Activated naive CD8-positive, alpha-beta T cell treated with anti-CD3 and anti-CD28 coated beads, Interleukin-2, amount 50 U/mL, for 24 hours (primary cell): Measurements from ENCODE around the gene TCAP.
A peak's percentile ranks its signal among the peaks of the same experiment; 100 is the strongest.

Experiments used
- ATAC-seq: fragments of 150-1000 bp; cut with Tn5 transposase; one replicate; pipeline ENCODE4 v1.10.0; 2021
- DNase-seq: peaks from one replicate; pipeline ENCODE4 v3.0.0; 2021
- H3K27ac Mint-ChIP-seq: one replicate; pipeline ENCODE4 v1.8.0; 2021; ENCODE audit warnings: mild to moderate bottlenecking, mixed read lengths
- H3K27me3 Mint-ChIP-seq: one replicate; pipeline ENCODE4 v1.8.0; 2021; ENCODE audit warnings: mixed read lengths
- H3K36me3 Mint-ChIP-seq: one replicate; pipeline ENCODE4 v1.8.0; 2021; ENCODE audit warnings: low read depth, mixed read lengths
- H3K4me1 Mint-ChIP-seq: one replicate; pipeline ENCODE4 v1.8.0; 2021; ENCODE audit warnings: mixed read lengths
- H3K4me3 Mint-ChIP-seq: one replicate; pipeline ENCODE4 v1.8.0; 2021; ENCODE audit warnings: mild to moderate bottlenecking, moderate library complexity, mixed read lengths
- H3K9me3 Mint-ChIP-seq: one replicate; pipeline ENCODE4 v1.8.0; 2021; ENCODE audit warnings: mixed read lengths

TCAP gene

GRCh38 chr17:39626171-39627046 lies 38.7 kb upstream of the TCAP start, which contains the start of gene PPP1R1B:
Gene PPP1R1B (plus strand): TSS chr17:39626952. CDS start chr17:39627393, 441 bp downstream.
- DNase-seq = peak; percentile 32
- no peak for ATAC-seq
- peak within 1 kb of the TSS; percentile 45 for H3K4me3 Mint-ChIP-seq
- peaks cover 37% of the 10 kb centered on the region for H3K27me3 Mint-ChIP-seq
- no peaks in the 10 kb centered on the region for H3K36me3 Mint-ChIP-seq
- no peaks in the 10 kb centered on the region for H3K9me3 Mint-ChIP-seq
- peaks cover 23% of the 10 kb centered on the region for H3K4me1 Mint-ChIP-seq
- no peak within 1 kb of the TSS for H3K27ac Mint-ChIP-seq

DNA sequence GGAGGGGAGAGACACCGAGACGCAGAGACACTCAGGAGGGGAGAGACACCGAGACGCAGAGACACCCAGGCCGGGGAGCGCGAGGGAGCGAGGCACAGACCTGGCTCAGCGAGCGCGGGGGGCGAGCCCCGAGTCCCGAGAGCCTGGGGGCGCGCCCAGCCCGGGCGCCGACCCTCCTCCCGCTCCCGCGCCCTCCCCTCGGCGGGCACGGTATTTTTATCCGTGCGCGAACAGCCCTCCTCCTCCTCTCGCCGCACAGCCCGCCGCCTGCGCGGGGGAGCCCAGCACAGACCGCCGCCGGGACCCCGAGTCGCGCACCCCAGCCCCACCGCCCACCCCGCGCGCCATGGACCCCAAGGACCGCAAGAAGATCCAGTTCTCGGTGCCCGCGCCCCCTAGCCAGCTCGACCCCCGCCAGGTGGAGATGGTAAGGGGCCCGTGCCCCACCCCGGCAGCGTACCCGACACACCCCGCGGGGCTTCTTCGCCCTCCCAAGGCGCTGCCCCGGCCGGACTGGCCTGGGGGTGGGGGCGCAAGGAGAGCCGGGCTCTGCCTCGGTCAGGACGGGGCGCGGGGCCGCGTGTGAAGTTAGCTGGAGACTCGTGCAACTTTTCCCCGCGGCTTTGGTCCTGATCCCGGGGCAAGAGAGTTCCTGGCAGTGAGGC lies 38.0 kb upstream of the TCAP start:
- H3K27me3 Mint-ChIP-seq = peaks cover 42% of the 10 kb centered on the region
- no peaks in the 10 kb centered on the region for H3K36me3 Mint-ChIP-seq
- no peaks in the 10 kb centered on the region for H3K9me3 Mint-ChIP-seq
- peaks cover 21% of the 10 kb centered on the region for H3K4me1 Mint-ChIP-seq
- H3K27ac Mint-ChIP-seq = no peak overlapping the region
- H3K4me3 Mint-ChIP-seq = peak overlapping the region; percentile 45
- ATAC-seq (no peak), DNase-seq (no peak)

DNA sequence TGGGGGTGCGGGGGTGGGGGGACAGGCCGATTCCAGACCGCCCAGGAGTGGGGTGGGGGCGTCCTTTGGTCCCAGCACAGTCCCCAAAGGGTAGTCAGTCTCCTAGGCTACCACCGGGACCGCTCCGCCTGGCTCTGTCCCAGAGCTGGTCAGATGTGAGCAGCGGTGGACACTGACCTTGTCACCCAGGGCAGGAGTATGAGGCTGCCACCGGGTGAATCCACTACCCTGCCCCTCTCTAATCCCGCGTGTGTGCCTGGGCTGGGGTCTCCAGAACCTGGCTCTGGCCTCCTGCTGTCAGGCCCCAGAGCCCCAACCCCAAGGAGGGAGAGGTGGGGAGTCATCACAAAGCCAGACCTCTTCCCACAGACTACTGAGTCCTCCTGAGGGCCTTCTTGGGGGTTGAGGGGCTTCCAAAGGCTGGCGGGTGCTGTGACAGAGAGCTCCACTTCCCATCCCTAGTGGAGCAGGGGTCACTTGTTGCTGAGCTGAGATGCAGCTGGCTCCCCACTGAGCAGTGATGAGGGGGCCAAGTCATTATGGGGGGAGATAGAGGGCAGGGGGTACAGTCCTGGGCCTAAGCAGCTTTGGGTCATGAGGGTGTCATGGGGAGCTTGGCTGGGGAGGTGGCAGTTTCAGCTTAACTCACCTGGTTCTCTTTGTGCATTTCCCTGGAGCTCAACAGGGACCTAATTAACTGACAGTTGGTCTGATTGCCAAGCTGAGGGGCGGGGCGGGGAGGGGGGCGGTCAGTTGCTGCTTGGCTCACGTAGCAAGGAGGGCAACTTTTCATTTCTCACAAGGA lies 37.2 kb upstream of the TCAP start:
- Mint-ChIP-seq H3K4me3 (no peak overlapping the region), H3K27me3 (peaks cover 42% of the 10 kb centered on the region)
- DNase-seq = no peak

DNA sequence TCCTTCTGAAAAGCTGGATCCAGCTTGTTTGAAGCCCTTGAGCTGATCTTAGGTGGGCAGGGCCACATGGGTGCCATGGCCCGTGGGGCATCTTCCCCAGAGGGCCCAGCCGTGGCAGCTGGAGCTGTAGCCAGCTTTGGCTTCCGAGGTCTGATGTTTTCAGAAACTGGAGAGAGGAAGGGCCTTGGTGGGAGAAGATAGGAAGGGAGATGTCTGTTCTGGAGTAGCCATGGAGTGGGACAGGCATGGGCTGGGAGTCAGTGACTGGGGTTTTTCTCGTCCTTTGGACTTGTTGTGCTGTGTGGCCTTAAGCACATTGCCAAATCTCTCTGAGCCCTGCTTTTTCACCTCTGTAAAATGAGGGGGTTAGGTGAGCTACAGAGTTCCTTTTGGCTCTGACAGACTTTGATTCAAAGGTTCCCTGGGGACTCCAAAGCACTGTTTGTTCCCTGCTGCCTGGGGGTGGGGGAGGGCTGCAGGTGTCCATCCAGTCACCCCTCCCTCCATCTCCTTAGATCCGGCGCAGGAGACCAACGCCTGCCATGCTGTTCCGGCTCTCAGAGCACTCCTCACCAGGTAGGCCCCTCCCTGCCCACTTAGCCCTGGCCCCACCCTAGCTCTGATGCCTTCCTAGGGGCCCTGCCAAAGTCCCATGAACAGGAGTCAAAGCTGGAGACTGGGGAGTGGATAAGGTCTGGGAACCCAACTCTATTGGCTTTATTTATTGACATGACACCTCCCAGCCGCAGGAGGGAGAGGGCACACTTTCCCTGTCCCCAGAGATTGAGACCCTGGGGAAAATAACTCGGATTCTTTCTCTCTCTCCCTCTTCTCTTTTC lies 36.3 kb upstream of the TCAP start:
- DNase-seq (no peak), ATAC-seq (no peak)
- Mint-ChIP-seq H3K27ac (no peak overlapping the region), H3K4me1 (peaks cover 6% of the 10 kb centered on the region), H3K9me3 (no peaks in the 10 kb centered on the region), H3K36me3 (no peaks in the 10 kb centered on the region), H3K27me3 (peaks cover 42% of the 10 kb centered on the region), H3K4me3 (no peak overlapping the region)

More for the DNA sequence above, 37.2 kb upstream of the TCAP start:
- H3K9me3 Mint-ChIP-seq = no peaks in the 10 kb centered on the region
- H3K36me3 Mint-ChIP-seq = no peaks in the 10 kb centered on the region
- ATAC-seq = no peak
- H3K4me1 Mint-ChIP-seq = peaks cover 14% of the 10 kb centered on the region
- no peak overlapping the region for H3K27ac Mint-ChIP-seq

- ATAC-seq (no peak), DNase-seq (no peak)
- Mint-ChIP-seq H3K36me3 (no peaks in the 10 kb centered on the region), H3K27me3 (peaks cover 41% of the 10 kb centered on the region), H3K27ac (no peak overlapping the region), H3K4me1 (peaks cover 5% of the 10 kb centered on the region), H3K9me3 (no peaks in the 10 kb centered on the region), H3K4me3 (no peak overlapping the region)
These were observed 35.7 kb upstream of the TCAP start for GRCh38 chr17:39629494-39629880.

GRCh38 chr17:39629898-39630297 lies 35.3 kb upstream of the TCAP start:
- no peak overlapping the region for H3K27ac Mint-ChIP-seq
- no peaks in the 10 kb centered on the region for H3K36me3 Mint-ChIP-seq
- H3K4me3 Mint-ChIP-seq = no peak overlapping the region
- DNase-seq (no peak), ATAC-seq (no peak)
- peaks cover 38% of the 10 kb centered on the region for H3K27me3 Mint-ChIP-seq
- H3K4me1 Mint-ChIP-seq = peaks cover 5% of the 10 kb centered on the region
- no peaks in the 10 kb centered on the region for H3K9me3 Mint-ChIP-seq

GRCh38 chr17:39631403-39631802 lies 33.7 kb upstream of the TCAP start:
- ATAC-seq = no peak
- Mint-ChIP-seq H3K9me3 (no peaks in the 10 kb centered on the region), H3K27ac (no peak overlapping the region), H3K4me3 (no peak overlapping the region), H3K27me3 (peaks cover 23% of the 10 kb centered on the region), H3K36me3 (no peaks in the 10 kb centered on the region), H3K4me1 (peaks cover 8% of the 10 kb centered on the region)
- DNase-seq = no peak

DNA sequence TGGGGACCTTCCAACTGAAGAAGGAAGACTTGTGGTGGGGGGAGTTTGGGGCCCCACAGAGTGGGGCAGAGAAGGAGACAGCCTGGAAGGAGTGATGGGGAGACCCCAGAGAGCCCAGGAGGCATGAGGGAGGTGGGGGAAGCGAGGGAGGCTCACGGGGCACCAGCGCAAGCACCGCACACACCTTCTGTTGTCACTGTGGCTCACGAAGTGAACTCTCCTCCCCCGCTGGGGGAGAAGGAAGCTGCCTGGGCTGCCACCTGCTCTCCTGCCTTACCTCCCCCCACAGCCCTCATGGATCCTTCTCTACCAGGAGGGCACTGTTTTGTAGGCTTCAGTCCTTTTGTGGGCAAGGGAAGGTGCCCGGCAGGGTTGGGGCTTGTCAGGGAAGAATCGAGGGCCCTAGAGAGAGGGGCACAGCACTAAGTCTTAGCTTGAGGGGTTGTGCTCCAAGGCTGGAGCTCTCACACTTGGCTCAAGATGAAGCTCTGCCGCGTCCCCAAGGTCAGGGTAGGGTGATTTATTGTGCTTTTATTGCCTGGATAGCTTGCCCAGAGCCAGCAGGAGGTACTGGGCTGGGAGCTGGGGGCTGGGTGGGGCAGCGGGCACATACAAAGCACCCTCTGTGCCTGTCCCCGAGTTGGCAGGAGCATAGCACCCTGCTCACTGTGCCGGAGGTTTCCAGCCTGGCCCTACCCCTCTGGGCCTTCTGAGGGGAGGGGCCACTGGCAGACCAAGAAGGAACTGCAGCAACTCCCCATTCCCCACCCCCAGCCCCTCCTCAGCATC lies 32.8 kb upstream of the TCAP start:
- Mint-ChIP-seq H3K9me3 (no peaks in the 10 kb centered on the region), H3K4me3 (no peak overlapping the region), H3K27me3 (peaks cover 19% of the 10 kb centered on the region), H3K27ac (no peak overlapping the region), H3K4me1 (peaks cover 7% of the 10 kb centered on the region), H3K36me3 (no peaks in the 10 kb centered on the region)
- ATAC-seq = no peak
- no peak for DNase-seq

GRCh38 chr17:39633570-39634183 lies 31.5 kb upstream of the TCAP start:
- Mint-ChIP-seq H3K27ac (no peak overlapping the region), H3K4me1 (peaks cover 19% of the 10 kb centered on the region)

GRCh38 chr17:39634384-39634871 lies 30.7 kb upstream of the TCAP start:
- no peak overlapping the region for H3K27ac Mint-ChIP-seq
- no peak for ATAC-seq
- DNase-seq = no peak
- H3K27me3 Mint-ChIP-seq = peaks cover 7% of the 10 kb centered on the region
- no peak overlapping the region for H3K4me3 Mint-ChIP-seq
- H3K9me3 Mint-ChIP-seq = no peaks in the 10 kb centered on the region
- peaks cover 25% of the 10 kb centered on the region for H3K4me1 Mint-ChIP-seq
- peaks cover 2% of the 10 kb centered on the region for H3K36me3 Mint-ChIP-seq

More at GRCh38 chr17:39633570-39634183, 31.5 kb upstream of the TCAP start:
- DNase-seq (no peak), ATAC-seq (no peak)
- H3K36me3 Mint-ChIP-seq = peaks cover 2% of the 10 kb centered on the region
- H3K9me3 Mint-ChIP-seq = no peaks in the 10 kb centered on the region
- H3K27me3 Mint-ChIP-seq = peaks cover 9% of the 10 kb centered on the region
- no peak overlapping the region for H3K4me3 Mint-ChIP-seq

DNA sequence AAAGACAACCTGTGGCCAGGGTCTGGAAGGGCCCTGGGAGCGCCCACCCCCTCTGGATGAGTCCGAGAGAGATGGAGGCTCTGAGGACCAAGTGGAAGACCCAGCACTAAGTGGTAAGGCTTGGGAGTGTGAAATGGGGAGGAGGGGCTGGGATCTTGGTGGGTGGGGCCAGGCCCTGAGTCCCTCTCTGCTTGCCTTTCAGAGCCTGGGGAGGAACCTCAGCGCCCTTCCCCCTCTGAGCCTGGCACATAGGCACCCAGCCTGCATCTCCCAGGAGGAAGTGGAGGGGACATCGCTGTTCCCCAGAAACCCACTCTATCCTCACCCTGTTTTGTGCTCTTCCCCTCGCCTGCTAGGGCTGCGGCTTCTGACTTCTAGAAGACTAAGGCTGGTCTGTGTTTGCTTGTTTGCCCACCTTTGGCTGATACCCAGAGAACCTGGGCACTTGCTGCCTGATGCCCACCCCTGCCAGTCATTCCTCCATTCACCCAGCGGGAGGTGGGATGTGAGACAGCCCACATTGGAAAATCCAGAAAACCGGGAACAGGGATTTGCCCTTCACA lies 29.5 kb upstream of the TCAP start:
- Mint-ChIP-seq H3K27ac (peak overlapping the region; percentile 85), H3K27me3 (peaks cover 7% of the 10 kb centered on the region), H3K9me3 (no peaks in the 10 kb centered on the region), H3K4me3 (peak overlapping the region; percentile 91), H3K36me3 (peaks cover 2% of the 10 kb centered on the region), H3K4me1 (peaks cover 37% of the 10 kb centered on the region)
- ATAC-seq (no peak), DNase-seq (no peak)

DNA sequence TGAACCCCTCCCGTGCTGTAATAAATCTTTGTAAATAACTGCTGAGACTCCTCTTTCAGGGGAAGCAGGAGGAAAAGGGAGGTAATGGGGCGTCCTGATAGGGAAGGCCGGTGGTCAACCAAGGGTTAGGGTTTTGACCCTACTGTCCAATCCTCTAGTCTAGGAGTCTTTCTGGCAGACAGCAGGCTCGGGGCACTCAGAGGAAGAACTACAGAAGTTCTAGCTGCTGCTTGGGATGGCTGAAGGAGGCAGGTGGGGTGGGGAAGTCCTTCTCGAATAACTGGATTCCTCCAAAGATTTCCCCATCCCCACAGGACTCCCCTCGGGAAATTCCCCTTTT lies 28.6 kb upstream of the TCAP start:
- Mint-ChIP-seq H3K27ac (peak overlapping the region; percentile 85), H3K4me1 (peaks cover 44% of the 10 kb centered on the region), H3K36me3 (peaks cover 2% of the 10 kb centered on the region), H3K27me3 (peaks cover 5% of the 10 kb centered on the region), H3K4me3 (peak overlapping the region; percentile 91), H3K9me3 (no peaks in the 10 kb centered on the region)
- no peak for DNase-seq
- peak; percentile 6 for ATAC-seq
